HG03354 (cell line): ENCODE results near the gene HSH2D.
"Not testable (repeated sequence)": the region's sequence is repeated elsewhere in the genome, so short reads cannot be mapped to it uniquely, and the experiment has no call there.

Source experiments
- ATAC-seq: cut with Tn5 transposase; IDR thresholded peaks from one replicate; pipeline ENCODE4 v1.9.1; 2021; ENCODE audit warnings: mild to moderate bottlenecking; ENCODE audit not compliant: unreplicated experiment, poor library complexity, severe bottlenecking

The HSH2D gene

DNA sequence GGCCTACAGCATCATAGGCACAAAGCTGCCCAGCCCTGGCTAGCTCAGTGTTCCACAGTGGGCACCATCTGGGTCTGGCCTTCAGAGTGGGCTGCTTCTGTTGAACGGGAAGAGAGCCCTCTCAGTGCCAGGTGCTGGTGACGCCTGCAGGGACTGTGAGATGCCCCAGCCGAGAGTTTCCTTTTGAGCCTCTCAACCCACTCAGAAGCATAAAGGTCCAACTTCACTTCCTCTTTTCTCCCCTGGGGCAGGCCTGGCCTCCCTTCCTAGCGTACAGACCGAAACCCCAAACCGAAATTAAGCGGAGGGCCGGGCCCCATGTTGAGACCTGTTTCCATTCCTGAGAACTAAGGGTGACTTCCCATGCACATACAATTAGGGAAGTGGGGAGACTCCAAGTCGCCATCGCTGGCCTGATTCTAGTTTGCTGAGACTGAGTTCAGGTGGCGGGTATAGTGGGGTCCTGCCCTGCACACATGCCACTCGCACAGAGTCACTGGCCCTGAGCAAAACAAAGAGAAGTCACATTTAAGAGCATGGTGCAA is 24.9 kb upstream of the HSH2D start:
- peak; percentile 85 for ATAC-seq

DNA sequence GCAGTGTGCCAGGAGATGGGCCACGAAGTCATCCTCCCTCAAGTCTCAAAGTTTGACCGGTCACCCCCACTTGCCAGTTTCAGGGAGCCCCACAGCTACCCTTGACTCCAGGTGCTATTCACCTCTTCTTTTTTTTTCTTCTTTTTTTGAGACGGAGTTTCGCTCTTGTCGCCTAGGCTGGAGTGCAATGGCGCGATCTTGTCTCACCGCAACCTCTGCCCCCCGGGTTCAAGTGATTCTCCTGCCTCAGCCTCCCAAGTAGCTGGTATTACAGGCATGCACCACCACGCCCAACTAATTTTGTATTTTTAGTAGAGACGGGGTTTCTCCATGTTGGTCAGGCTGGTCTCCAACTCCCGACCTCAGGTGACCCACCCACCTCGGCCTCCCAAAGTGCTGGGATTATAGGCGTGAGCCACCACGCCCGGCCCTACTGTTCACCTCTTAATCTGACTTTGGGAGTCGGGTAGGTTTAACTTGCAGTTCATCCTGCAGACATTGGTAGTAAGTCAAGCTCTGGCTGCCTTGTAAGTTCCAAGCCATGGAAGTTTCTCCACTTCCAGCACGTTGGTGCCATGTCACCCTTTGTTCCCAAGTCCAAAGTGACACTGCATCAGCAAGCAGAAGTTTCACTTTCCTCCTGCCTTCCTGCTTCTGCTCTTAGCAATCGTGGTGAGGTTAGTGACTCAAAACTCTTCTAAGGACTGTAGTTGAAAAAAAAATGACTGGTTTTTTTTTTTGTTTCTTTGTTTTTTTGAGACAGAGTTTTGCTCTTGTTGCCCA is 24.2 kb upstream of the HSH2D start:
- not testable (repeated sequence) for ATAC-seq

DNA sequence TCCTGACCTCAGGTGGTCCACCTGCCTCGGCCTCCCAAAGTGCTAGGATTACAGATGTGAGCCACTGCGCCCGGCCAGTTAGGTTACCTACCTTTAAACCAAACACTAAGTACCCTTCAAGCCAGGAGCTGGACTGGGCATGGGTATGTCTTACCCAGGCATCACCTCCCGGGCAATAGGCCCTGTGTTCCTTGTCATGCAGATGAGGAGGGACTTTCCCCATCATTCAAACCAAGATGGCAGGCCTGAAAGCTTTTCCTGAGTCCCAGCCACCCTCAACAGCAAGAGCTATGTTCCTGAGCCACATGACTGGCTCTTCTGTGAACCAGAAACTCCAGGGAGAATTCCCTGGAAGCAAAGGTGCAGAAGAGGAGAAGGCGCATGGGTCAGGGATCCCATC is 22.3 kb upstream of the HSH2D start:
- ATAC-seq = no peak

DNA sequence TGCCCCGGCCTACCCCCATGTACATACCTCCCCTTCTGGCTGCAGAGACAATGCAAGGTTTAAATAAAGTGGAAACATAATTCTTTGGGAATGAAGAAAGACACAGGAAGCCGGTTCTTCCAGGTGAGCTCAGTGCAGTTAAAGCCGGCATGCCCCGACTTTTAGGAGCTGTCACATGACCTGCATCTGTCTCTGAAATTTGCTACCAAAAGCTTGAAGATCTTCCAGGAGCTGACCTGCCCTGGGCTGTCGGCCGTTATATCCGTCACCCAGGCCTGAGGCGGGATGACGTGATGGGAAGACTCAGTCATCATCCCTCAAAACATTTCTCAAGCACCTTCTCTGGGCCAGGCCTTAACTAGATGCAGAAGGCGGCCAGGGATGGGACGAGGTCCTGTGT is 21.5 kb upstream of the HSH2D start:
- ATAC-seq = no peak

DNA sequence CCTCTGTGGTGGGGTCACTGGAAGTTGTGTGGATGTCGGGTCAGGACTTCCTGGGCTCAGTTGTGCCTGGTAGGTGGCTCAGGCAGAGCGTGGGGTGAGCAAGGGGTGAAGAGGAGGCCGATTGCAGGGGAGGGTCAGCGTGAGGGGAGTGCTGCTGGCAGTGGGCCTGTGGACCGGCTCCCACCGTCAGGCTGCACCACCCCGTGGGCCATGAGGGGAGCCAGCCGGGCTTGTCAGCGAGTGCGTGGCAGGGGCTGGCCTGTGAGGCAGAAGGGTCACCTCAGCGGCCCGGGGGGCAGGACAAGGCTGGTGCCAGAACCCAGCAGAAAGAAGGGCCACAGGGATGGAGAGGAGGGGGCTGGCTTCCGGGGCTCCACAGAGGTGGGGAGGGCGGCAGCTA is 18.5 kb upstream of the HSH2D start:
- no peak for ATAC-seq

DNA sequence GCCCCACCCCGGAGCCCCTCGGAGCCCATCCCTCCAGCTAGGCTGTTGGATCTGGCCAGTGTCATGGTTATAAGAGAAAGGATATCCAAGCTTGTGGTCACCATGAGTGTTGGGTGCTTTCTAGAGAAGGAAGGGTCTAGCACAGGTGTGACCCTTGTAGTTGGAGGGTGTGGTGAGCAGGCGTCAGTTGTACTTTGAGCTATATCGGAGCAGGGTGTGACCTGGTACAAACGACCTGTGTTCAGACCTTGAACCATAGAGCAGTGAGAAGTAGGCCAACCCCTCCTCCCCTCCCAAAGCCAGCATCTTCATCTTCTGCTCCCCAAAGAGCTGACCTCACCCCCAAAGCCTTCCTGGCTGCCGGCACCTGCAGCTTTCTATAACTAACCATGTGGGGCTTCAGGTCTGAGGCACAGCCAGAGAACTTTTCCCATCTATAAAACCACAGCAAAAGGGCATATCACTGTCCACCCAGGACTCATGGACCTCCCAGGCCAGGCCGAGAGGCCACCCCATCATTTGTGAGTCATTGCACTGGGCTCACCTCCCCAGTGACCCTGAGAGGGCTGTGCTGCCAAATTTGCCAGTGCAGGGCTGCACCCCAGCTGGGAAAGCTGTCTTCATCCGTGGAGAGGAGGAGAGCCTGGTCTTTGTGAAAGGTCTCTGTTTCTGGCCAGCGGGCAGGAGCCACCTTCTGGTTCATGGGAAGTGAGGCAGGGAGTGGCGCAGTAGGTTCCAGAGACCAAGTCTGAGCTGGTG is 17.6 kb upstream of the HSH2D start:
- ATAC-seq = no peak

DNA sequence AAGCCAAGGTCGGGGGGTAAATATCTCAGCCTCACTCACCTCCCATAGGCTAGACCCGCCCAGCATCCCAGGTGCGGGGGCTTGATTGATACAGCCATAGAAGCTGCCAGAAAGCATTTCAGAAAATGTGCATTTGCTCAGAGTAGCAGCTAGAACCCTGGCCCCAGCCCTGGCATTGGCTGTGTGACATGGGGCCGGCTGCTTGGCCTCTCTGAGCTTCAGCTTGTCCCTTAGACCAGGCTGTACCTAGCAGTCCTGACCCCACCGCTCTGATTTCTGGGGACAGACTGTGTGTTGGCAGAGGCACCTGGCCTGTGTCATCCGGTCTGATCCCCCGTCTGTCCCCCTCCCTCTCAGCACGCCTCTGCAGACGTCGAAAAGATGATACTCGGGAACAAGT is 16.4 kb upstream of the HSH2D start:
- no peak for ATAC-seq

DNA sequence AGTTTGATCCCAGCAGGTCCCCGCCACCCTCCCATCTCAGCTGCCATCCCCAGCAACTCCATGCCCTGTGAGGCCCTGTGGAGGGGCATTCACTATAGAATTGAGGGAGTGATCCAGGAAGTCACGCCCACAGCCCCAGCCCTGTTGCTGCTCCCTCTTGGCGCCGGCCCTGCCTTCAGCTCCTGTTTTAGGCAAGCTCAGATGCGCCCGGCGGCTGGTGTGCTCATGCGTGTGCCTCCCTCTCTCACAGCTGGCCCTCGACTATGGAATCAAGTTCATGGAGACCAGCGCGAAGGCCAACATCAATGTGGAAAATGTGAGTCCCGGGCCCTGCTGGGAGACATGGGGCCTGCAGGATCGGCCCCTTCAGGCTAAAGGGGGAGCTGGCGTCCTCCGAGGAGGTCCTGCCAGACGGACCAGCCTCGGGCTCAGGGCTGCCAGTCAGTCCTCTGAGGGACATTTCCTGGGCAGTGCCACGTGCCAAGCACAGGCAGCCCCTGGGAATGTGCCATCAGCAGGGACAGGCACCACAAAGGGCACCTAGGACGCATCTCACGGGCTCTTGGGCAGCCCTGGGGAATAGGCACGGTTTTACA is 15.6 kb upstream of the HSH2D start:
- ATAC-seq = no peak

DNA sequence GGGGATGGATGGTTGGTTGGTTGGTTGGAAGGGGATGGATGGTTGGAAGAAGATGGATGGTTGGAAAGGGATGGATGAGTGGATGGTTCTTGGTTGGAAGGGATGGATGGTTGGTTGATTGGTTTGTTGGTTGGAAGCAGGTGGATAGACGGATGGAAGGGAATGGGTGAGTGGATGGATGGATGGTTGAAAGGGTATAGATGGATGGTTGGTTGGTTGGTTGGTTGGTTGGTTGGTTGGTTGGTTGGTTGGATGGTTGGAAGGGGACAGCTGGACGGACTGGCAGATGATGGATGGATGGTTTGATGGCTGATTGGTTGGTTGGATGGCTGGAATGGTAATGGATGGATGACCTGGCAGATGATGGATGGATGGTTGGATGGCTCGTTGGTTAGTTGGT is 11.8 kb upstream of the HSH2D start:
- no peak for ATAC-seq

DNA sequence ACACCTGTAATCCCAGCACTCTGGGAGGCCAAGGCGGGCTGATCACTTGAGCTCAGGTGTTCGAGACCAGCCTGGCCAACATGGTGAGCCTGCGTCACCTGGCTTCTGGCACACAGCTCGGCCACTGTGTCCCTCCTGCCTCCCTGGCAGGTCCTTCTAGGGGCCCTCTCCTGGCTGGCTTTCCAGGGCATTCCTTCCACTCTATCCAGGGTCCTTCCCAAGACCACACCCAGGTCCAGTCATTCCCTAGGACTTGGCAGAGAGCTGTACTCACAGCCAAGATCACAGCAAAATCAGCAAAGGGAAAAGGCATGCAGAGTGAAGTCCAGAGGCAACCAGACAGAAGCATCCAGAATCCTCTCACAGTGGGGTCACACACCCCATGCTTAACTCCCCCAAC is 9.7 kb upstream of the HSH2D start:
- ATAC-seq = no peak

DNA sequence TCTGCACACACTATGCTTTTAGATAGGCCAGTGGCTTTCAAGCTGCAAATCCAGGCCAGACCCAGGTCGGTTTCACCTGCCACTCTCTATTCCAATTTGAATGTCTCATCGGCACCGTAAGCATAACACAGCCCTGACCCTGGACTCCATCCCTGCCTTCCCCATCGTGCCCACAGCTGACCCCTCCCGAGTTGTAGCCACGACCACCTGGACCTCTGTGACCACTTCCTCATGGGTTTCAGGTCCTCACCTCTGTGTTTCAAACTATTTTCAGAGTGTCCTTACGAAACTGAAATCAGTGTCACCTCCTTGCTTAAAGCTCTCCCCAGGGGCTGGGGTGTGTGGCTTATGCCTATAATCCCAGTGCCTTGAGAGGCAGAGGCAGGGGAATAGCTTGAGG is 9.0 kb upstream of the HSH2D start:
- no peak for ATAC-seq

DNA sequence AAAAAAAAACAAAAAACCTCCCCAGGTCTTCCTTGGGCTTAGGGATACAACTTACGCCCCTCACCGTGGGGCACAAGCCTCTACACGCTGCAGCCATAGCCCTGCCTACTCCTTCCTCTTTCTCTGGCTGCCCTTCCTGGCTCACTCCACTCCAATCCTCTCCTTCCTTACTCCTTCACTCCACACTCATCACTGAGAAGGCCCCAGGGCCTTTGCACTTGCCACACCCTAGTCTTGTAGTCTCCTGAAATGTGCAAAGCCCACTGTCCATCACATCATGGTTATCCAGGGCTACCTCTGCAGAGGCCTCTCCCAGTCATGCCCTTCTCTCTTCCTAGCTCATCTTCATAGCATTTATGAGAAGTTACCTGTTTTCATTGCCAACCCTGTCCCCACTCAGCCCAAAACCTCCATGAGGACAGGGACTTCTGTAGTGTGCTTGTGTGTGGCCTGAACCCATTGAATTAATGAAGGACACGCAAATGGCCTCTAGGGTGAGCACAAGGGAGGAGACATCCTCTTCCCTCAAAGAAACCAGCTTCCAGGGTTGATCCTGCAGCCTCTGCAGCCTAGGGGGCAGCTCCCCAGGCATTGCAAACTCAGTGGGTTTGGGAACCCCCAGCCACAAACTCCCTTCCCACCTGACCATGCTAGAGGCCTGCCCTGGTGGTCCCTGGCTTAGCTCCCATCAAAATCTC is 7.9 kb upstream of the HSH2D start:
- ATAC-seq = no peak

DNA sequence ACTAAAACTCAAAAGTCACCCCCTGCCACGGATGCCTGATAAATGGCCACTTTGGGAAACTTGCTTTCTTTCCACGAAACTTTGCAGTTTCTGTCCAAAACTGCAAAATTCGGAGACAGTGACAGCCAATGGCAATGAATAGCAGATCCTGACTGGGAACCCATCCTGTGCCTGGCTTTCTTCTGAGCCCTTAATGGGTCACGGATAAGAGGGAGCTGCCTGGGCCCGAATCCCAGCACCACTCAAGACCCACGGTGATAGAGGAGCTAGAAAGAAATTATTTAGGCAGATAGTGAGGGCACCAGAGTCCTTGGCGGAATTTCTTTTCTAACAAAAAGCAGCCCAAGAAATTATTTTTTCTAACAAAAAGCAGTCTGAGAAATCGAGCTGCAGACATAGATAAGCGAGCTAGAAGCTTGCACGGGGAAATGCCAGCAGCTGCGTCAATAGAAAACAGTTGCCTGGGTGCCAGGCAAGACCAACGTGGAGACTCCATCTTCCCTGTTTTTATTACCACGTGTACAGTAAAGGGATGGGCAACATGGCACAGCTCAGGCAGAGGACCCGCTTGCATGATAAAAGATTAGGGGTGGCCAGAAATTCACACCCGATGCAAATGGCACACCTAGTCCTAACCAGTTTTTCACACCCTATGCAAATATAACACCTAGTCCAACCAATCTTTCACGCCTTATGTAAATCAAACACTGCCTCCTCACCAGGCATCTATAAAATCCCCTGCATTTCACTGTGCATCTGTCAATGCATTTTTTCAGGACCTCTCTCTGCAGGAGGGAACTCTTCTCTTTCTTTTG is 7.1 kb upstream of the HSH2D start:
- no peak for ATAC-seq

DNA sequence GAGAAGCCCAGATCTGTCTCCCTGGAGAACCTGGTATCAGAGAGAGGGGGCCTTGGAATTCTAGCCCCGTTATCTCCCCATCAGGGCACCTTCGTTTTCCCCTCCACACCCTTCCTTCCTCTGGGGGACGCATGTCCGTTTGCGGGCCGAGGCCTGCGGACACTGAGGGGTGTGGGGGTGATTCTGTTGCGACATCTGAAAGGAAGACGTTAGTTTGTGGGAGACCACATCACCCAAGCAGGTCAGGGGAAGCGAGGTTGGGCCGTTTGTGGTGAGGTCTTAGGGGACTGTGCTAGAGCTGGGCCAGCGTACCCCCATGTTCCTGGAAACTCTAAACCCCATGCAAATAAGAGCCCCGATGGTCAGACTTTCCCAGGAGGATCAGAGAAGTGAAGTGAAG is 3.7 kb upstream of the HSH2D start:
- ATAC-seq = no peak

DNA sequence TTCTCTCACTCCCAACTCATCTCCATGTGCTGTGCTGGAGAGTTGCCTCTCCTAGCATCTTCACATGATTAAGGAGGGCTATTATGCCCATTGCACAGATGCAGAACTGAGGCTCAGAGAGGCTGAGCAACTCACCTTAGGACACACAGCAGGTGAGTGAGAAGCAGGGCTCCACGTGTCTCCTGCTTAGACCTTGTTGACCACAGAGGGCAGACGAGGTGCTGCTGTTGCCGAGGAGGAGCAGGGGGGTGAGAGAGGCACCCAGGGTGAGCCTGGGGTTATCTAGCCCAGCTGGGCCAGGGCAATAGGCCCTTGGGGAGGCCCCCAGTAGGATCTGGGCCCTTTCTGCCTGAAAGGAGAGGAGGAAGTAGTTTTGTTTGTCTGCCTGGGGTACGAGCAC is 2.4 kb upstream of the HSH2D start:
- peak; percentile 48 for ATAC-seq

DNA sequence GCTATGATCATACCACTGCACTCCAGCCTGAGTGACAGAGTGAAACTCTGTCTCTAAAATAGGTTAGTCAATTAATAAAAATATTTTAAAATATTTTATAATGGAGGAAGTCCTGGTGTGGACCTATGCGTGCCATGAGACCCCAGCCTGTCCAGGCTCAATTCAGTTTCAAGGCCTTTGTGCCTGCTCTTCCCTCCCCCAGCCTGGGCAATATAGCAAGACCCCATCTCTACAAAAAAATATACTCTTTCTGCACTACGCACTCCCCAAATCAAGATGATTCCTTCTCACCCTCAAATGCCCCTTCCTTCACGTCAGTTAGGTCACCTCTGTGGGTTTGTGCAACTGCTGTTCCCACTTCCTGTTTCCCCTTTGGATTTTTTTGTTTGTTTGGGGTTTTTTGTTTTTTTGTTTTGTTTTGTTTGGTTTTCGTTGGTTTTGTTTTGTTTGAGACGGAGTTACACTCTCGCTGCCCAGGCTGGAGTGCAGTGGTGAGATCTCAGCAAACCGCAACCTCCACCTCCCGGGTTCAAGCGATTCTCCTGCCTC is 1.4 kb upstream of the HSH2D start:
- ATAC-seq = no peak

DNA sequence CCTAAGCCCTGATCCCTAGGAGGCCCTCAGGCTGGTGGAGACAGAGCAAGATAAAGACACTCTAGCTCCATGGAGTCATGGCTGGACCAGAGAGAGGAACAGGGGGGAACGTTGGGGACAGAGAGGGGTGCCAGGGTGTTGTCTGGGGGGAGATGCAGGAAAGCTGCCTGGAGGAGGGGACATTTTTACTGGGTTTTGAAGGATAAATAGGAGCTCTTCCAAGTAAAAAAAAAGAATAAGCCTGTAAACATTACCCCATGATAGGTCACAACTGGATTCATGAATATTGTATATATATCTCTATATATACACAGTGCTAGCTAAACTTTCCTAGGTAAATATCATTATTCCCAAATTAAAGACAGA is 714 bp downstream of the HSH2D start:
- ATAC-seq = no peak

DNA sequence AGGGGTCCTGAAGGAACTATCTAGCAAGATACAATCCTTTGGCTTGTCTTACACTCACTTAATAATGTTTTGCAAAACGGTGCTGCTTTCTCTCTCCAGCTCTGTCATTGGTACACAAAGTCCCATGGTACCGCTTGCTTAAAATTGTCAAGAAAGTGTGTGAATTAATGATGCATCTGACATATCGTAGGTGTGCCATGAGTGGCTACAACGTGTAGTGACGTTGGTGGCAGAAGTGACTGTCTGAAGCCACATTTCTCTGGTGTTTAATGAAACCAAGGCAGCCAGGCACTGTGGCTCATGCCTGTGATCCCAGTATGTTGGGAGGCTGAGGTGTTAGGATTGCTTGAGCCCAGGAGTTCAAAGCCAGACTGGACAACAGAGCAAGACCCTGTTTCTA is 2.6 kb downstream of the HSH2D start:
- no peak for ATAC-seq
